GM12892 (cell line): Measurements from ENCODE around the gene NYAP2.

Experiments used
- POLR2A ChIP-seq: IDR thresholded peaks from 2 replicates; pipeline ENCODE4 v1.6.1; 2011; ENCODE audit warnings: low read depth, low read length, control low read depth
- POLR2AphosphoS5 ChIP-seq: IDR thresholded peaks from 2 replicates; pipeline ENCODE4 v1.6.1; 2011; ENCODE audit warnings: low read depth, low read length, control low read depth
- TAF1 ChIP-seq: IDR thresholded peaks from 2 replicates; pipeline ENCODE4 v1.6.1; 2011; ENCODE audit warnings: low read depth, mild to moderate bottlenecking, control low read depth, low read length, borderline replicate concordance

DNA sequence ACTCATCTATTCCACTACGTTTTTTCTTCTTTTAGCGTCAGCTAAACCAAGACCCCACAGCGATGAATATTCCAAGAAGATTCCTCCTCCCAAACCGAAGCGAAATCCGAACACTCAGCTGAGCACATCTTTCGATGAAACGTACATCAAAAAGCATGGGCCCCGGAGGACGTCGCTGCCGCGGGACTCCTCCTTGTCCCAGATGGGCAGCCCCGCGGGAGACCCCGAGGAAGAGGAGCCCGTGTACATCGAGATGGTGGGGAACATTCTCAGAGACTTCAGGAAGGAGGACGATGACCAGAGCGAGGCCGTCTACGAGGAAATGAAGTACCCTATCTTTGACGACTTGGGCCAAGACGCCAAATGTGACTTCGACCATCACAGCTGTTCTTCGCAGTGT is 182.4 kb downstream of the NYAP2 start:
- no peak for TF ChIP-seq POLR2A
- no peak for TF ChIP-seq TAF1
- no peak for TF ChIP-seq POLR2AphosphoS5
